SJCRH30 (cell line): ENCODE measurements around the gene PAGE2B. TPM values are rescaled to one million over a fixed set of nuclear protein-coding genes. Genes with fewer than 3 reads are reported as not detected.
A peak's percentile ranks its signal among the peaks of the same experiment; 100 is the strongest.
"Not testable (repeated sequence)": the region's sequence is repeated elsewhere in the genome, so short reads cannot be mapped to it uniquely, and the experiment has no call there.

Source experiments
- DNase-seq, 2 experiments: peaks; one replicate each; pipeline ENCODE4 v3.0.0-alpha.2; 2015 to 2020
- H3K27ac ChIP-seq: fragments of 250-450 bp; sonication (Bioruptor Pico); 2 replicates; pipeline ENCODE4 v1.5.1; 2020; ENCODE audit warnings: mild to moderate bottlenecking, moderate library complexity
- H3K27me3 ChIP-seq: fragments of 250-450 bp; sonication (Bioruptor Pico); 2 replicates; pipeline ENCODE4 v1.5.1; 2020; ENCODE audit warnings: mild to moderate bottlenecking, moderate library complexity
- H3K36me3 ChIP-seq: fragments of 250-450 bp; sonication (Bioruptor Pico); 2 replicates; pipeline ENCODE4 v1.5.1; 2020; ENCODE audit warnings: mild to moderate bottlenecking, moderate library complexity
- H3K4me1 ChIP-seq: fragments of 250-450 bp; sonication (Bioruptor Pico); 2 replicates; pipeline ENCODE4 v1.5.1; 2020; ENCODE audit warnings: mild to moderate bottlenecking, moderate library complexity
- H3K4me3 ChIP-seq: fragments of 250-450 bp; sonication (Bioruptor Pico); 2 replicates; pipeline ENCODE4 v1.5.1; 2020; ENCODE audit warnings: mild to moderate bottlenecking, moderate library complexity
- H3K9me3 ChIP-seq: fragments of 250-450 bp; sonication (Bioruptor Pico); replicated peaks from 2 replicates; pipeline ENCODE4 v1.5.1; 2020; ENCODE audit warnings: mild to moderate bottlenecking, moderate library complexity
- total RNA-seq: library from RNA; depleted of rRNA; stranded (reverse); fragments of >200 nt; shearing (Covaris generic); gene quantifications from 2 replicates; pipeline ENCODE4 v1.2.3, GENCODE V29; 2014

PAGE2B gene
- total RNA-seq, 1 experiment from 2014 or later, result not detected

- no peak for DNase-seq
Observed at GRCh38 chrX:55072286-55072685, 2.5 kb upstream of the PAGE2B start.

GRCh38 chrX:55088795-55089489 is 14.1 kb downstream of the PAGE2B start, which contains the start of gene PAGE2:
Gene PAGE2, plus strand, starts transcription at chrX:55089018. Its CDS starts 1,003 bp downstream, at chrX:55090021.
- H3K27me3 ChIP-seq, result no peaks in the 10 kb centered on the region
- no peaks in the 10 kb centered on the region for H3K4me1 ChIP-seq
- H3K36me3 ChIP-seq, result no peaks in the 10 kb centered on the region
- no peak within 1 kb of the TSS for H3K27ac ChIP-seq
- no peak for DNase-seq
- no peak within 1 kb of the TSS for H3K4me3 ChIP-seq
- H3K9me3 ChIP-seq, result no peaks in the 10 kb centered on the region

More at GRCh38 chrX:55072286-55072685, 2.5 kb upstream of the PAGE2B start:
- Histone ChIP-seq H3K36me3 (no peaks in the 10 kb centered on the region), H3K4me3 (no peak overlapping the region), H3K27me3 (no peaks in the 10 kb centered on the region), H3K9me3 (no peaks in the 10 kb centered on the region), H3K4me1 (no peaks in the 10 kb centered on the region), H3K27ac (no peak overlapping the region)

DNA sequence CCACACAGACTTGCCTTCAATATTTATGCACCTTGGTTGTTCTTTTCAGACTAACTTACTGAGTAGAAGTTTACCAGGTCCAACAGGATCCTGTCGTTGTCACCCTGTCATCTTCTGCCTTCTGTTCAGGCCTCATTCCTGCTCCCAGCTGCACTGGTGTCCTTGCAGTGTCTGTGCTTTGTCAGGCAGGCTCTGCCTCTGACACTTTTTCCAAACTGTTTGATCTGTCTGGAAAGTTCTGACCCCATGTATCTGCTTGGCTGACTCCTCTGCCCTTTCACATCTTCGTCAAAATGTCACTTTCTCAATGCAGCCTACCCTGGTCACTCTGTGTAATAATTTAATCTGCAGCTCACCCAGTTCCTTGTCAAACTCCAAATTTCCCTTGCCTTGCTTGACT is 23.9 kb downstream of the PAGE2B start:
- Histone ChIP-seq H3K27ac (no peak overlapping the region), H3K4me3 (no peak overlapping the region), H3K36me3 (no peaks in the 10 kb centered on the region), H3K27me3 (no peaks in the 10 kb centered on the region), H3K4me1 (no peaks in the 10 kb centered on the region), H3K9me3 (no peaks in the 10 kb centered on the region)
- no peak for DNase-seq

- no peak for DNase-seq
- no peaks in the 10 kb centered on the region for H3K4me1 ChIP-seq
- no peaks in the 10 kb centered on the region for H3K9me3 ChIP-seq
- no peaks in the 10 kb centered on the region for H3K27me3 ChIP-seq
- no peak overlapping the region for H3K4me3 ChIP-seq
- H3K27ac ChIP-seq, result no peak overlapping the region
- H3K36me3 ChIP-seq, result no peaks in the 10 kb centered on the region
Observed at GRCh38 chrX:55099162-55099561, 24.3 kb downstream of the PAGE2B start.

DNA sequence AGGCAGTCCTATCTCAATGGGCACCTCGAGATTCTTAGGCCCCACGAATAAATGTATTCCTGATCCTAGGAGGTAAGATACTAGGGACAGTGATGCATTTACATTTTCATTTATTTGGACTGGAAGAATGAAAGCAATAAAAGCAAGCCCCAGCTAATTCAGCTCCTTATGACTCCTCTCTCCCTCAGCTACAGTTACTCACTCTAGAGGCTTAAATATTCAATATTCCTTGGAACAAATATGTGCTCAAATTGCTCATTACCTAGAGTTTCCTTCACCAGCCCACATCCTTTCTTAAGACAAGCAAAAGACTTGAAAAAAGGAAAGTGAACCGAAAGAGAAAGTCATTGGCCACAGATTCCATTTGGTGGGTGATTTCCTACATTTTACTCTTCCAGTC is 27.9 kb downstream of the PAGE2B start:
- no peaks in the 10 kb centered on the region for H3K9me3 ChIP-seq
- no peak overlapping the region for H3K4me3 ChIP-seq
- H3K4me1 ChIP-seq, result no peaks in the 10 kb centered on the region
- no peak overlapping the region for H3K27ac ChIP-seq
- no peaks in the 10 kb centered on the region for H3K27me3 ChIP-seq
- no peak for DNase-seq
- H3K36me3 ChIP-seq, result no peaks in the 10 kb centered on the region

- no peak overlapping the region for H3K27ac ChIP-seq
- H3K4me3 ChIP-seq, result no peak overlapping the region
- H3K4me1 ChIP-seq, result no peaks in the 10 kb centered on the region
- no peaks in the 10 kb centered on the region for H3K36me3 ChIP-seq
- no peak for DNase-seq
- no peaks in the 10 kb centered on the region for H3K27me3 ChIP-seq
- no peaks in the 10 kb centered on the region for H3K9me3 ChIP-seq
Observed at GRCh38 chrX:55107262-55107661, 32.4 kb downstream of the PAGE2B start.

- no peaks in the 10 kb centered on the region for H3K9me3 ChIP-seq
- H3K27me3 ChIP-seq, result no peaks in the 10 kb centered on the region
- no peaks in the 10 kb centered on the region for H3K36me3 ChIP-seq
- H3K4me1 ChIP-seq, result no peaks in the 10 kb centered on the region
- no peak overlapping the region for H3K27ac ChIP-seq
- H3K4me3 ChIP-seq, result no peak overlapping the region
- DNase-seq, result no peak
Observed at GRCh38 chrX:55107911-55108310, 33.1 kb downstream of the PAGE2B start.

- Histone ChIP-seq H3K27ac (no peak overlapping the region), H3K27me3 (no peaks in the 10 kb centered on the region), H3K4me3 (no peak overlapping the region), H3K36me3 (no peaks in the 10 kb centered on the region), H3K9me3 (no peaks in the 10 kb centered on the region), H3K4me1 (no peaks in the 10 kb centered on the region)
- DNase-seq, result peak in 1 of 2 experiments; percentile 0
Observed at GRCh38 chrX:55109306-55109705, 34.5 kb downstream of the PAGE2B start.

GRCh38 chrX:55111578-55112254 is 36.9 kb downstream of the PAGE2B start:
- DNase-seq, result no peak
- no peaks in the 10 kb centered on the region for H3K27me3 ChIP-seq
- no peak overlapping the region for H3K4me3 ChIP-seq
- H3K9me3 ChIP-seq, result no peaks in the 10 kb centered on the region
- no peaks in the 10 kb centered on the region for H3K4me1 ChIP-seq
- no peaks in the 10 kb centered on the region for H3K36me3 ChIP-seq
- no peak overlapping the region for H3K27ac ChIP-seq

DNA sequence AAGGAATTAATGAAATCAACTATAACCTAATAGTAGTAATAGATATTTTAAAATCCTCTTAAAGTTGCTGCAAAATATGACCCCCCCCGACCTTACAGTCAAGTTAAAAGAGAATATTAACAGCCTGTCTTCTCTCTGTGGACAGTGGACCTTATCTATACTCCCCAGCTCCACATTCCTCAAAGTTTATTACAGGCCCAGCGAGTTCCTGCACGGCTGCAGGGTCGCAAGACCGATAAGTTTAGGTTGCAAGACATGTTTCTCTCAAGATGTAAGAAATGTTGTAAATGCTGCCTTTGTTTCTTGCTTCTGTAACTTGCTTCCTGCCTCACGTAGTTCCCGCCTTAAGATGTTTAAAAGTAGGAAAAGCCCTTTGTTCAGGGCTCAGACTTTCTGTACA is 41.8 kb downstream of the PAGE2B start:
- not testable (repeated sequence) for H3K27me3 ChIP-seq, H3K4me3 ChIP-seq, H3K4me1 ChIP-seq, H3K36me3 ChIP-seq, H3K9me3 ChIP-seq, DNase-seq, H3K27ac ChIP-seq

DNA sequence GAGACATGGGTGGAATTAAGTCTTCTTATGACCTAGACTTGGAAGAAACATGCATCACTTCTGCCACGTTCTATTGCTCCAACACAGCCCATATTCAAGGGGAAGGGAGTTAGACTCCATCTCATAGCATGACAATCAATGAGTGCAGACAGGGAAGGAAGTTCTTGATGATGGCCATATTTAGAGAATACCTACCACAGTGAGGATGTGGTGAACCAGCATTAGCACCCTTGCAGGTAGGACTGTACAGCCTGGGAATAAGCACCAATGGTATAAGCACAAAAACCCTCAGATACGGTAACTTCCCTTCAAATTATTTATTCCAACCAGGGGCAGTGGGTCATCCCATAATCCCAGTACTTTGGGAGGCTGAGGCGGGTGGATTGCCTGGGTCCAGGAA is 43.7 kb downstream of the PAGE2B start:
- no peak for DNase-seq
- no peaks in the 10 kb centered on the region for H3K9me3 ChIP-seq

DNA sequence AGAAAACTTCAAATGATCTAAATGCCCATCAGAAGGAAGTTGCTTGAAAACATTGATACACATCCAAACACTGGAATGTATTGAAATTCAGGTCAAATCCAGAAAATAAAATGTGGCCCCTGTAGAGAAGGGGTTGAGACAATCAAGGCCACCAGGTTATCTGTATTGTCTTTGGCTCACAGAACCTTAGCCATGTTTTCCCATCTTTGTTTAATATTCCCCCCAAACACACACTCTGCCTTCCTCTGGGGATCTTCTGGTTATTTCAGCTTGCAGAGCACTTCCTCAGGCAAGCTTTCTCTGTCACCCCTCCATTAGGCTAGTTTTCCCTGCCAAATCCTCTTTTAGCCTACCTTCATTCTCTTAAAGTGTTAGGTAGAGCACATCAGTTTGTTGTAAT is 44.4 kb downstream of the PAGE2B start:
- no peak overlapping the region for H3K4me3 ChIP-seq
- no peak for DNase-seq
- H3K27ac ChIP-seq, result no peak overlapping the region
- H3K27me3 ChIP-seq, result no peaks in the 10 kb centered on the region
- no peaks in the 10 kb centered on the region for H3K9me3 ChIP-seq
- H3K36me3 ChIP-seq, result no peaks in the 10 kb centered on the region
- H3K4me1 ChIP-seq, result no peaks in the 10 kb centered on the region

More for the DNA sequence above, 43.7 kb downstream of the PAGE2B start:
- Histone ChIP-seq H3K36me3 (no peaks in the 10 kb centered on the region), H3K4me3 (no peak overlapping the region), H3K27ac (no peak overlapping the region), H3K27me3 (no peaks in the 10 kb centered on the region), H3K4me1 (no peaks in the 10 kb centered on the region)

DNA sequence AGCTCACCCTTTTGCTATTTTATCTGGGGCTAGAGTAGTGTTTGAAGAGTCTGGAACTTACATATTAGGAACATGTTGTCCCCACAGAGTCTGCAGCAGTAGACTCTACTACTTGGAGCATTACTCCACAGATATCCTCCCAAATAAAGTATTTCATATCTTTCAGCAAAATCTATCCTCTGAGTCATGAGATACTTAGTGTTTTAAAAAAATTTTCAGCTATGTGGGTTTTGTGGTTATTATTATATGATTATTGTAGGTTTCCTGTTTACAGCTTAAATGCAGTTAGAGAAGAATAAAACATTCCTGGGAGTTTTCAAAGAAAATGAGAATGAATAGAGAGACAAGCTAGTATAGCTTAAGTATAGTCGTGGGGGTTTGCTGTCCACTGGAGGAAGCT is 44.9 kb downstream of the PAGE2B start:
- DNase-seq, result no peak
- H3K36me3 ChIP-seq, result no peaks in the 10 kb centered on the region
- H3K4me3 ChIP-seq, result no peak overlapping the region
- H3K4me1 ChIP-seq, result no peaks in the 10 kb centered on the region
- no peaks in the 10 kb centered on the region for H3K27me3 ChIP-seq
- H3K9me3 ChIP-seq, result no peaks in the 10 kb centered on the region
- no peak overlapping the region for H3K27ac ChIP-seq

DNA sequence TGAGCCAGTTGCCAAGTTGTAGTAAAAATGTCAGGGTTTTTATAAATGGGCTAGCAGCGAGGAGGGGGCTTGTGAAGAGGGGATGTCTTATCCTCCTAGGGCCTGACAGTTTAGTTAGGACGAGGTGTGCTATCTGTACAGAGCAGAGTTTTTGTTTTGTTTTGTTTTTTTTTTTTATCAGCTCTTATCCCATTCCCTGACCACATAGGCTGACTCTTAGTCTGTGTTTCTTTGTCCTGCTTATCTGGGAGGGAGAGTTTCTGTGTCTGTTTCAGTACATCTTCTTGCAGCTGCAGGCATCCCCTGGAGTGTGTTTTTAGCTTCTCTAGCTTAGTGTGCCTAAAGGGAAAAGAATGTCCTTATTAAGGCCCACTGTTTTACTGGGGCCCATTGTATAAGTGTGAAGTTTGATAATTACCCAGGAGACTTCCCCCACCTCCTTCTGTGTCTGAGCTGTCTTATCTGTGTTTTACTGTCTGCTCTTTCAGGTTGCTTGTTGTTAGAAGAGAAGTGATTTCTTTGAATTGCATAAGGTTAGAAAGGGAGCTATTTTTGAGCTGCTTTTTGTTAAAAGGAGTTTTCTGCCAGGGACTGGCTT is 46.0 kb downstream of the PAGE2B start:
- DNase-seq, result no peak
- Histone ChIP-seq H3K27me3 (no peaks in the 10 kb centered on the region), H3K4me3 (no peak overlapping the region), H3K4me1 (no peaks in the 10 kb centered on the region), H3K9me3 (no peaks in the 10 kb centered on the region), H3K36me3 (no peaks in the 10 kb centered on the region), H3K27ac (no peak overlapping the region)

- Histone ChIP-seq H3K27ac (no peak overlapping the region), H3K4me1 (no peaks in the 10 kb centered on the region), H3K4me3 (no peak overlapping the region), H3K9me3 (no peaks in the 10 kb centered on the region), H3K36me3 (no peaks in the 10 kb centered on the region), H3K27me3 (no peaks in the 10 kb centered on the region)
- no peak for DNase-seq
Observed at GRCh38 chrX:55123900-55124299, 49.1 kb downstream of the PAGE2B start.
